Tibial nerve (tissue), 4 donors: ENCODE measurements around the gene PIPOX. TPM values are rescaled to one million over a fixed set of nuclear protein-coding genes. Genes with fewer than 3 reads are reported as not detected.

Source experiments
- DNase-seq, 2 donors: peaks; one replicate each; pipeline ENCODE4 v3.0.0-alpha.2; 2019; ENCODE audit warnings: low spot score in 2 of 2
- H3K27ac ChIP-seq, 4 donors: fragments of 200-600 bp; sonication (generic) in 3 of 4; one replicate each; pipeline ENCODE4 v1.5.1; 2017 to 2019; ENCODE audit warnings: mild to moderate bottlenecking in 1 of 4
- H3K27me3 ChIP-seq, 2 donors: fragments of 200-600 bp; sonication (generic) in 1 of 2; one replicate each; pipeline versions ENCODE4 v1.5.1 to v1.6.0; 2017 to 2019
- H3K36me3 ChIP-seq, 3 donors: fragments of 200-600 bp; sonication (generic); one replicate each; pipeline ENCODE4 v1.5.1; 2018 to 2019
- H3K4me1 ChIP-seq, 4 donors: fragments of 200-600 bp; sonication (generic) in 3 of 4; one replicate each; pipeline ENCODE4 v1.5.1; 2017 to 2019
- H3K4me3 ChIP-seq, 4 donors: fragments of 200-600 bp; sonication (generic) in 3 of 4; one replicate each; pipeline ENCODE4 v1.5.1; 2017 to 2019; ENCODE audit warnings: mild to moderate bottlenecking in 1 of 4, moderate library complexity in 1 of 4
- H3K9me3 ChIP-seq, 4 donors: fragments of 200-600 bp; sonication (generic) in 3 of 4; one replicate each; pipeline ENCODE4 v1.5.1; 2017 to 2019
- EP300 ChIP-seq, 2 donors: sonication (generic); formaldehyde crosslinking; IDR thresholded peaks; one replicate each; pipeline ENCODE4 v1.6.1; 2017; ENCODE audit warnings: antibody characterized with exemption in 2 of 2, mild to moderate bottlenecking in 1 of 2
- POLR2A ChIP-seq, 2 donors: fragments of 450-650 bp; IDR thresholded peaks; one replicate each; pipeline ENCODE4 v1.6.1; 2017; ENCODE audit warnings: antibody characterized with exemption in 2 of 2, mild to moderate bottlenecking in 2 of 2, moderate library complexity in 2 of 2
- WGBS, 2 donors: methylation state at CpG; one replicate each; pipeline ENCODE4 v1.1.5; 2018; 5-methylcytosine and 5-hydroxymethylcytosine counted together
- total RNA-seq, 4 donors: library from RNA; depleted of rRNA; stranded (reverse); fragments of >200 nt; gene quantifications; one replicate each; pipeline ENCODE4 v1.1.0, GENCODE V29; 2016
- TF ChIP-seq, protein P1 (sequence below), 5 experiments: fragments of 200-600 bp in 3 of 5; fragments of 450-650 bp in 2 of 5; sonication (generic) in 3 of 5; IDR thresholded peaks; one replicate each; pipeline ENCODE4 v1.5.1; 2016 to 2019; ENCODE audit warnings: antibody characterized with exemption in 5 of 5, mild to moderate bottlenecking in 3 of 5, moderate library complexity in 2 of 5

The PIPOX gene
- total RNA-seq, 4 donors from 2014 or later = 0.60 to 6.1 (median 2.8) TPM

DNA sequence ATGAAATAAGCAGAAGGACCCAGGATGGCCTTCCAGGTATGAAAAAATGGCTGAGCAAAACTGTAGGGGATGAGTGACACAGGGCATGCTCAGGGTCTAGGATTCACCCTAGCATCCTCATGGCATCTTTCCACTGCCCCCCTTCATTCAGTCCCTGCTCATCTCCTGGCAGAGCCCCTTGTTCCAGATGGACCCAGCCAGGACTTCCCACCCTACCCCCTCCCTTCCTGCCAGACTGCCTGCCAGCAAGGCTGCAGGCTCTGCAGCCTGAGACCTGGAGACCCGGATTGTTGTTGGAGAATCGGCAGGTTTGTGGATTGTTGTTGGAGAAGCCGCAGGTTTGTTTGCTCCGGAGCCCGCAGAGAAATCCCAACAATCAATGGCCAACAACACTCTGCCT is 43.7 kb upstream of the PIPOX start:
- Histone ChIP-seq H3K27ac (no peak overlapping the region), H3K9me3 (peaks cover 0 to 6% (median 0%) of the 10 kb centered on the region in 4 donors), H3K27me3 (peaks cover 0 to 34% of the 10 kb centered on the region in 2 donors), H3K4me1 (no peaks in the 10 kb centered on the region), H3K36me3 (no peaks in the 10 kb centered on the region), H3K4me3 (no peak overlapping the region)
- DNase-seq = no peak
- 42 to 55% methylated on average over 5 of the region's 5 CpGs for WGBS, 2 donors
- TF ChIP-seq, protein P1, sequence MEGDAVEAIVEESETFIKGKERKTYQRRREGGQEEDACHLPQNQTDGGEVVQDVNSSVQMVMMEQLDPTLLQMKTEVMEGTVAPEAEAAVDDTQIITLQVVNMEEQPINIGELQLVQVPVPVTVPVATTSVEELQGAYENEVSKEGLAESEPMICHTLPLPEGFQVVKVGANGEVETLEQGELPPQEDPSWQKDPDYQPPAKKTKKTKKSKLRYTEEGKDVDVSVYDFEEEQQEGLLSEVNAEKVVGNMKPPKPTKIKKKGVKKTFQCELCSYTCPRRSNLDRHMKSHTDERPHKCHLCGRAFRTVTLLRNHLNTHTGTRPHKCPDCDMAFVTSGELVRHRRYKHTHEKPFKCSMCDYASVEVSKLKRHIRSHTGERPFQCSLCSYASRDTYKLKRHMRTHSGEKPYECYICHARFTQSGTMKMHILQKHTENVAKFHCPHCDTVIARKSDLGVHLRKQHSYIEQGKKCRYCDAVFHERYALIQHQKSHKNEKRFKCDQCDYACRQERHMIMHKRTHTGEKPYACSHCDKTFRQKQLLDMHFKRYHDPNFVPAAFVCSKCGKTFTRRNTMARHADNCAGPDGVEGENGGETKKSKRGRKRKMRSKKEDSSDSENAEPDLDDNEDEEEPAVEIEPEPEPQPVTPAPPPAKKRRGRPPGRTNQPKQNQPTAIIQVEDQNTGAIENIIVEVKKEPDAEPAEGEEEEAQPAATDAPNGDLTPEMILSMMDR (IDR thresholded peaks at IDR 0.05) = no peak
- no peak for TF ChIP-seq POLR2A (IDR thresholded peaks at IDR 0.05)
- no peak for TF ChIP-seq EP300 (IDR thresholded peaks at IDR 0.05)

DNA sequence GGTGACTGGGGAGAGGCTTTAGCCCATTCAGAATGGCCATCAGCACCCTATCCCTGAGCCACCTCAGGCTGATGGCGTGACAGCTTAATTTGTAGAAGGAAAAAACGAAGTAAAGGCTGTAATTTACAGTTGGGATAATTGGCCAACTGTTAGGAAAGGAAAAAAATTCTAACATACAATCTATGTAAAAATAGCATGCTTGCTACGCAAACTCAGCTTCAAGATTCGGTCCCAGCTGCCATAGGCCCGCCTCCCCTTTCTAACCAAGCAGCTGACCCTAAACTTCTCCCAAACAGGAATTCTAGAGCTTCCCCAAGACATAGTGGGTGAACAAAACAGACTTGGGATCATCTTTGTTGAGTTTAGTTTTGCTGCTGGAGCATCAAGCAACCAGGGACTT is 42.0 kb upstream of the PIPOX start:
- H3K9me3 ChIP-seq = peaks cover 0 to 6% (median 0%) of the 10 kb centered on the region in 4 donors
- peaks cover 0 to 50% of the 10 kb centered on the region in 2 donors for H3K27me3 ChIP-seq
- DNase-seq = no peak
- H3K4me1 ChIP-seq = peaks cover 0 to 10% (median 0%) of the 10 kb centered on the region in 4 donors
- no peak for TF ChIP-seq EP300 (IDR thresholded peaks at IDR 0.05)
- TF ChIP-seq POLR2A (IDR thresholded peaks at IDR 0.05) = no peak
- TF ChIP-seq, protein P1 (IDR thresholded peaks at IDR 0.05) = no peak
- WGBS, 2 donors = 83% methylated on average over 5 of the region's 5 CpGs
- no peaks in the 10 kb centered on the region for H3K36me3 ChIP-seq
- H3K4me3 ChIP-seq = no peak overlapping the region
- no peak overlapping the region for H3K27ac ChIP-seq

GRCh38 chr17:29002811-29003210 is 40.1 kb upstream of the PIPOX start:
- H3K9me3 ChIP-seq = peaks cover 0 to 6% (median 0%) of the 10 kb centered on the region in 4 donors

GRCh38 chr17:29003289-29003688 is 39.7 kb upstream of the PIPOX start:
- Histone ChIP-seq H3K4me3 (no peak overlapping the region), H3K9me3 (peaks cover 0 to 6% (median 0%) of the 10 kb centered on the region in 4 donors), H3K27me3 (peaks cover 0 to 65% of the 10 kb centered on the region in 2 donors), H3K4me1 (peaks cover 0 to 13% (median 1%) of the 10 kb centered on the region in 4 donors), H3K27ac (no peak overlapping the region), H3K36me3 (no peaks in the 10 kb centered on the region)
- TF ChIP-seq, protein P1 (IDR thresholded peaks at IDR 0.05) = no peak
- TF ChIP-seq EP300 (IDR thresholded peaks at IDR 0.05) (no peak), POLR2A (IDR thresholded peaks at IDR 0.05) (no peak)
- DNase-seq = no peak
- WGBS, 2 donors = 64 to 70% methylated on average over 12 of the region's 12 CpGs

More at GRCh38 chr17:29002811-29003210, 40.1 kb upstream of the PIPOX start:
- Histone ChIP-seq H3K4me1 (peaks cover 0 to 13% (median 1%) of the 10 kb centered on the region in 4 donors), H3K27ac (no peak overlapping the region), H3K27me3 (peaks cover 0 to 60% of the 10 kb centered on the region in 2 donors), H3K36me3 (no peaks in the 10 kb centered on the region), H3K4me3 (no peak overlapping the region)
- 42 to 50% methylated on average over 4 of the region's 4 CpGs for WGBS, 2 donors
- TF ChIP-seq POLR2A (IDR thresholded peaks at IDR 0.05) = no peak
- TF ChIP-seq, protein P1 (IDR thresholded peaks at IDR 0.05) = no peak
- TF ChIP-seq EP300 (IDR thresholded peaks at IDR 0.05) = no peak
- no peak for DNase-seq

GRCh38 chr17:29004081-29004692 is 38.8 kb upstream of the PIPOX start:
- Histone ChIP-seq H3K36me3 (no peaks in the 10 kb centered on the region), H3K9me3 (peaks cover 0 to 6% (median 0%) of the 10 kb centered on the region in 4 donors), H3K27me3 (peaks cover 0 to 73% of the 10 kb centered on the region in 2 donors), H3K4me1 (peaks cover 0 to 13% (median 1%) of the 10 kb centered on the region in 4 donors), H3K27ac (no peak overlapping the region), H3K4me3 (no peak overlapping the region)
- DNase-seq = no peak
- TF ChIP-seq, protein P1 (IDR thresholded peaks at IDR 0.05) = no peak
- no peak for TF ChIP-seq POLR2A (IDR thresholded peaks at IDR 0.05)
- TF ChIP-seq EP300 (IDR thresholded peaks at IDR 0.05) = no peak
- WGBS, 2 donors = 34 to 38% methylated on average over 17 to 20 of the region's 20 CpGs
